ENCODE results near the gene DLG3. TPM values are rescaled to one million over a fixed set of nuclear protein-coding genes. Genes with fewer than 3 reads are reported as not detected.

DLG3 gene
- total RNA-seq, 1 experiment from 2014 or later: 41.7 TPM

DNA sequence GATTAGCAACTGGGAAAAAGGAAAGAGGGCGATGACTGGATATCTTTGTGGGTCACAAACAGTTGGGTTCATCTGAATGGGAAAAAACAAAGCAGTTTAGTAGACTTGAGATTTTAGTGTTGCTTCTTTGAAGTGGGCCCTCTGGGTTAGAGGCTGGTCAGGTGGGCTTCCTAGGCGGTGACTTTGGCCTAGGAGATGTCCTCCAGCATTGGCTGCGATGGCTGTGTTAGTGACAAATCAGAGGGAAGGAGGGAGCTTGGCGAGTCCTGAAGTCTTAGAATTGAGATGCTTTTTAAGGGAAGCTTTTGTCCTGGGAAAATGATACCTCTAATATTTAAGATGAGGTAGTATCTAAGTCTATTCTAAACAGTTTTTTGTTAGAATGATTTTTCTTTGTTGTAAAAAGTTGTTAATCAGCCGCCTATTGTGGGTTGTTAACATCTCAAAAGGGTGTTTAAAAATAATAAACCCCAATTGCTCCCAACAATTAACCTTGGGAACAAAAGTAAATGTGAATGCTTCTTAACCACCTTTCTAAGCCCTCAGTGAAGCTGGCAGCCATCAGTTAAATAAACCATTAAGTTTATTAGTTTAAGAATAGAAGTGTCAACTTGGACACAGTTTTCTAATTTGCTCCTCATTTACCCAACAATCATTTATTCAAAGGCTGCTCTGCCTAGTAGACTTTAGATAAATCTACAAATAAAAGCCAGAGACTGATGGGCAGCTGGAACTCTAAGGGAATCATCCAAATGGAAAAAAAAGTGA lies 31.7 kb downstream of the DLG3 start:
- DNase-seq (ENCODE audit: low spot score) (no peak), ATAC-seq (peak; percentile 34)
- TF ChIP-seq, protein P1, sequence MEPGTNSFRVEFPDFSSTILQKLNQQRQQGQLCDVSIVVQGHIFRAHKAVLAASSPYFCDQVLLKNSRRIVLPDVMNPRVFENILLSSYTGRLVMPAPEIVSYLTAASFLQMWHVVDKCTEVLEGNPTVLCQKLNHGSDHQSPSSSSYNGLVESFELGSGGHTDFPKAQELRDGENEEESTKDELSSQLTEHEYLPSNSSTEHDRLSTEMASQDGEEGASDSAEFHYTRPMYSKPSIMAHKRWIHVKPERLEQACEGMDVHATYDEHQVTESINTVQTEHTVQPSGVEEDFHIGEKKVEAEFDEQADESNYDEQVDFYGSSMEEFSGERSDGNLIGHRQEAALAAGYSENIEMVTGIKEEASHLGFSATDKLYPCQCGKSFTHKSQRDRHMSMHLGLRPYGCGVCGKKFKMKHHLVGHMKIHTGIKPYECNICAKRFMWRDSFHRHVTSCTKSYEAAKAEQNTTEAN (CRISPR knock-in tag; IDR thresholded peaks at IDR 0.05): no peak
- TF ChIP-seq RORB (CRISPR knock-in tag; IDR thresholded peaks at IDR 0.05) (no peak), ETV6 (CRISPR knock-in tag; IDR thresholded peaks at IDR 0.05) (no peak), ZNF138 (CRISPR knock-in tag; conservative IDR thresholded peaks at IDR 0.05) (no peak), NR3C1 (CRISPR knock-in tag; conservative IDR thresholded peaks at IDR 0.05; ENCODE audit: low read depth) (no peak), SOX15 (CRISPR knock-in tag; IDR thresholded peaks at IDR 0.05) (no peak), AFF4 (CRISPR knock-in tag; IDR thresholded peaks at IDR 0.05; ENCODE audit: borderline replicate concordance) (no peak), GABPB1 (CRISPR knock-in tag; IDR thresholded peaks at IDR 0.05) (no peak), ESRRA (CRISPR knock-in tag; IDR thresholded peaks at IDR 0.05; ENCODE audit: borderline replicate concordance) (no peak), MYBL2 (CRISPR knock-in tag; IDR thresholded peaks at IDR 0.05) (no peak), ATF3 (CRISPR knock-in tag; conservative IDR thresholded peaks at IDR 0.05) (no peak)
- TF ChIP-seq, protein P2, sequence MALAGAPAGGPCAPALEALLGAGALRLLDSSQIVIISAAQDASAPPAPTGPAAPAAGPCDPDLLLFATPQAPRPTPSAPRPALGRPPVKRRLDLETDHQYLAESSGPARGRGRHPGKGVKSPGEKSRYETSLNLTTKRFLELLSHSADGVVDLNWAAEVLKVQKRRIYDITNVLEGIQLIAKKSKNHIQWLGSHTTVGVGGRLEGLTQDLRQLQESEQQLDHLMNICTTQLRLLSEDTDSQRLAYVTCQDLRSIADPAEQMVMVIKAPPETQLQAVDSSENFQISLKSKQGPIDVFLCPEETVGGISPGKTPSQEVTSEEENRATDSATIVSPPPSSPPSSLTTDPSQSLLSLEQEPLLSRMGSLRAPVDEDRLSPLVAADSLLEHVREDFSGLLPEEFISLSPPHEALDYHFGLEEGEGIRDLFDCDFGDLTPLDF (CRISPR knock-in tag; IDR thresholded peaks at IDR 0.05): no peak
- TF ChIP-seq, protein P3, sequence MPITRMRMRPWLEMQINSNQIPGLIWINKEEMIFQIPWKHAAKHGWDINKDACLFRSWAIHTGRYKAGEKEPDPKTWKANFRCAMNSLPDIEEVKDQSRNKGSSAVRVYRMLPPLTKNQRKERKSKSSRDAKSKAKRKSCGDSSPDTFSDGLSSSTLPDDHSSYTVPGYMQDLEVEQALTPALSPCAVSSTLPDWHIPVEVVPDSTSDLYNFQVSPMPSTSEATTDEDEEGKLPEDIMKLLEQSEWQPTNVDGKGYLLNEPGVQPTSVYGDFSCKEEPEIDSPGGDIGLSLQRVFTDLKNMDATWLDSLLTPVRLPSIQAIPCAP (CRISPR knock-in tag; IDR thresholded peaks at IDR 0.05): no peak
- Mint-ChIP-seq H3K4me3 (peak overlapping the region; percentile 55), H3K9me3 (no peaks in the 10 kb centered on the region), H3K4me1 (peaks cover 92% of the 10 kb centered on the region), H3K27me3 (ENCODE audit: low read depth) (no peaks in the 10 kb centered on the region; the same call in 1 of the 2 replicates), H3K36me3 (no peaks in the 10 kb centered on the region), H3K27ac (peak overlapping the region; percentile 87)
- ChIA-PET CTCF (interaction anchor here (1.2 to 1.8 kb wide), 4 partner anchors 22 to 53 kb away, joined by 3 to 4 read pairs (median 4); partner anchors contain the start of gene GDPD2), POLR2A (no interaction called here)

DNA sequence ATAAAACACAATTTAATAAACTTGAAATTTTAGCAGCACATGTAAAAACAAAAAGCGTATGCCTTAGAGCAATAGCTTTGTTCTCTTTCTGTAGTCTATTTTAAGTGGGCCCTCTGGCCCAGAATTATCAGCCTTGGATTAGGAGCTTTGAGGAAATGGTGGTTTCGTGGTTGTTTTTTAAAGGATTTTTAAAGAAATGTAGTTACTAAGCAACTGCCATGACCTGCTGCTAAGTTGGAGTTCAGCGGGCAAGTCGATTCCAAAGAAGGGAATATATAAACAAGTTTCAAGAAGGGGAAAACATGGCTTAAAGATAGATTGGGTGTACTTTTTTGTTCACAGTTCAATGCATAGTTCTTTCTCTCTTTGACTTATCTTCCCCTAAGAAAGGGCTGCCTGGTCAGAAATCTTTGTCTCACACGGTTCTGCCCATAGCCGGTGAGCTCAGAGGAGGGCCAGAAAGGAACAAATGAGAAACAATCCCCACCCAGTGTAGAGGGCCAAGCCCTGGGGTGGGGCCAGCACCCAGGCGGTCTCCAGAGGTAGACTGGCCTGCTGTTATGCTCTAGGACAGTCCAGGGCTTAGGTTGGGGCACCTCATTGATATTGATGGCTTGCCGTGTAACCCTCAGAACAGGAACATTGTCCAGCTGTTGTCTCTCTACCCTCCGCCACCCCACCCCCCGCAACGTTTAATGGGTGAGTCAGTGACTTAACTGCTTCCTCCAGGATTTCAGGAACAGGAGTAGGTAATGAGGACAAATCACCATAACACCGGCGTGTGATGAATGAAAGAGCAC lies 32.5 kb downstream of the DLG3 start:
- Mint-ChIP-seq H3K4me1 (peaks cover 93% of the 10 kb centered on the region), H3K4me3 (peak overlapping the region; percentile 55), H3K27me3 (ENCODE audit: low read depth) (no peaks in the 10 kb centered on the region; the same call in 1 of the 2 replicates), H3K36me3 (peaks cover 6% of the 10 kb centered on the region), H3K9me3 (no peaks in the 10 kb centered on the region), H3K27ac (peak overlapping the region; percentile 74)
- ATAC-seq (peak; percentile 54), DNase-seq (ENCODE audit: low spot score) (peak; percentile 15)
- CTCF ChIA-PET: interaction anchor here (0.8 to 2.4 kb wide), 6 partner anchors 22 to 54 kb away, joined by 3 to 9 read pairs (median 4); partner anchors contain the start of gene GDPD2
- TF ChIP-seq EMX1 (CRISPR knock-in tag; IDR thresholded peaks at IDR 0.05) (no peak), SOX15 (CRISPR knock-in tag; IDR thresholded peaks at IDR 0.05) (no peak), FOXK1 (CRISPR knock-in tag; IDR thresholded peaks at IDR 0.05) (0 out of 2 replicates have a peak, but pooled peaks have one; percentile 25), ZNF425 (CRISPR knock-in tag; conservative IDR thresholded peaks at IDR 0.05) (no peak), ZMAT4 (CRISPR knock-in tag; IDR thresholded peaks at IDR 0.05) (no peak)
- POLR2A ChIA-PET: no interaction called here

Measured in WTC11 (cell line).